Measurements from ENCODE around the gene CENPVL3.

Gene CENPVL3

DNA sequence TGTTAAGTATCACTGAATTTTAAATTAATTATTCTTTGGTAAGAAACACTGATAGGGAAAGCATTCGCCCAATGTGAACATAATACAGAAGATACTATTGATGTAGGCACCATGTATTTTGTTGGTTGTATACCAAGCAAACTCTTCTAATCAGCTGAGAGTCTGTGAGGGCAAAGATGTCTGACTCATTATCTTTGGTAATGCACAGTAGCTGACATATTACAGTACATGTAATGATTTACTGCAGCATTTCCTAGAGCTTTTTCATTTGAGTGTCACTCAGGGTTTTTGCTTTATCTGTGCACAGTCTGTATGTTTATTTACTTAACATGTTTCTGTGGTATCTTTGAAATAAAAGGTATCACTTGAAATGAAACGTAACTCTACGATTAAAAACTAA lies 49.2 kb downstream of the CENPVL3 start:
- Histone ChIP-seq H3K36me3 (ENCODE audit: insufficient read depth, low read length) (no peaks in the 10 kb centered on the region), H3K9me3 (ENCODE audit: low read length) (no peaks in the 10 kb centered on the region), H3K4me1 (ENCODE audit: insufficient read depth, low read length) (no peaks in the 10 kb centered on the region), H3K27ac (ENCODE audit: low read depth, low read length) (no peak overlapping the region), H3K4me3 (ENCODE audit: low read depth in 1 of 2, low read length in 2 of 2) (no peak overlapping the region), H3K9ac (ENCODE audit: low read length) (no peak overlapping the region), H3K27me3 (ENCODE audit: control insufficient read depth in 1 of 2, insufficient read depth in 2 of 2, low read length in 2 of 2) (peaks cover 0 to 8% of the 10 kb centered on the region in 2 donors)

DNA sequence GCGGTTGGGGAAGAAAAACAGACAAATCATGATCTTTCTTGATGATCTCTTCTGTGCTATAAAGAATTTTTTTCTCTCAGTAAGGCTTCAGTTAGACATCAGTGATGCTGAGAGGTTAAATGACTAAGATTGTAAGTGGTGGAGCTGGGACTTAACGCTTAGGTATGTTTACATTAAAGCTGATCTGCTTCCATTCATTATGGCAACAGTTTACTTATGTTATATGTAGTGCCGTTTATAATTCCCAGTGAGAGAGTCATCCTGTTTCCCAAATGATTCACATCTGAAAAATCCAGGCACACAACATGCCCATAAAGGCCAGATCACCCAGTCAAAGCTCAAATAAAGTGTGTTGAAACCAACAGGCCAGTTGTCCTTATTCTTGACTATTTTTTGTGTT lies 50.1 kb downstream of the CENPVL3 start:
- no peak overlapping the region for H3K9ac ChIP-seq (ENCODE audit: low read length)
- H3K4me3 ChIP-seq (ENCODE audit: low read depth in 1 of 2, low read length in 2 of 2), result no peak overlapping the region
- H3K9me3 ChIP-seq (ENCODE audit: low read length), result no peaks in the 10 kb centered on the region
- H3K4me1 ChIP-seq (ENCODE audit: insufficient read depth, low read length), result no peaks in the 10 kb centered on the region
- H3K36me3 ChIP-seq (ENCODE audit: insufficient read depth, low read length), result no peaks in the 10 kb centered on the region
- H3K27ac ChIP-seq (ENCODE audit: low read depth, low read length), result no peak overlapping the region
- H3K27me3 ChIP-seq (ENCODE audit: control insufficient read depth in 1 of 2, insufficient read depth in 2 of 2, low read length in 2 of 2), result peaks cover 0 to 8% of the 10 kb centered on the region in 2 donors
